ENCODE data around the gene ACRBP. TPM values are rescaled to one million over a fixed set of nuclear protein-coding genes. Genes with fewer than 3 reads are reported as not detected.

ACRBP gene
- total RNA-seq, 1 donor from 2014 or later: 0.75 TPM

DNA sequence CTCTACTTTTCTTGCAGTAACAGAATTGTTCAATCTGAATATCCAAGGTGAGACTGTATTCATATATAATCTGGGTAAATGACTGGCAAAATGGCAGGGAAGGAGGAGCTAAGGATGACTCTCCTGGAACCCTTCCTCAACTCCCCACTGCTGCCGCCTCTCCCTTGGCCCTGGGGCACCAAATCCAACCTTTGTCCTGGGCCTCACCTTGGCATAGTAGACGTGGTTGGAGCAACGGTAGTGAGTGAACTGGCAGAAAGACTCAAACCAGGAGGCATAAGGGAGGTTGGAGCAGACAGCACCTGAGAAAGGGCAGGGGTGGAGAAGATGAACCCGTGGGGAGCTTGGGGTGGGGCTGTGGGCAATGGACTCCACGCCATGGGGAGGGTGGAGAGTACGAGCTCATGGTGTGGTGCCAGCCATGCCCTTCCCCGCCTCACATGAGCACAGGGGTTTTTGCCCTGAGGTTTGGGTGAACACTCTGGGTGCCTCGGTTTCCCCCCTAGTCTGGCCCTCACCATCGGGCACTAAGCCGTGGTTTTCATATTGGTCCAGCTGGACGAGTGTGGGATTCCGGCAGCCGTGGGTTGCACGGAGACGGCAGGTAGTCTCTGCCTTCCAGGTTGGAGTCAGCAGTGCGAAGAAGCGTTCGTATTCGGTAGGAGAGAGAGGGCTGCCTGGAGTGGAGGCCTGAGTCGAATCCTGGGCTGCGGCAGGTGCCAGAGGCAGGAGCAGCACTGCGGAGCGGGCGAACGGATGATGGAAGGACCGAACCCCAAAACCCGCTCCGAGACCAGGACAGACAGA lies 753 bp downstream of the ACRBP start:
- Histone ChIP-seq H3K36me3 (ENCODE audit: control insufficient read depth, insufficient read depth, low read length) (no peaks in the 10 kb centered on the region), H3K4me3 (ENCODE audit: low read depth, low read length) (peak overlapping the region; percentile 35), H3K27me3 (ENCODE audit: control insufficient read depth, insufficient read depth, low read length) (no peaks in the 10 kb centered on the region)
- TF ChIP-seq, protein P1, sequence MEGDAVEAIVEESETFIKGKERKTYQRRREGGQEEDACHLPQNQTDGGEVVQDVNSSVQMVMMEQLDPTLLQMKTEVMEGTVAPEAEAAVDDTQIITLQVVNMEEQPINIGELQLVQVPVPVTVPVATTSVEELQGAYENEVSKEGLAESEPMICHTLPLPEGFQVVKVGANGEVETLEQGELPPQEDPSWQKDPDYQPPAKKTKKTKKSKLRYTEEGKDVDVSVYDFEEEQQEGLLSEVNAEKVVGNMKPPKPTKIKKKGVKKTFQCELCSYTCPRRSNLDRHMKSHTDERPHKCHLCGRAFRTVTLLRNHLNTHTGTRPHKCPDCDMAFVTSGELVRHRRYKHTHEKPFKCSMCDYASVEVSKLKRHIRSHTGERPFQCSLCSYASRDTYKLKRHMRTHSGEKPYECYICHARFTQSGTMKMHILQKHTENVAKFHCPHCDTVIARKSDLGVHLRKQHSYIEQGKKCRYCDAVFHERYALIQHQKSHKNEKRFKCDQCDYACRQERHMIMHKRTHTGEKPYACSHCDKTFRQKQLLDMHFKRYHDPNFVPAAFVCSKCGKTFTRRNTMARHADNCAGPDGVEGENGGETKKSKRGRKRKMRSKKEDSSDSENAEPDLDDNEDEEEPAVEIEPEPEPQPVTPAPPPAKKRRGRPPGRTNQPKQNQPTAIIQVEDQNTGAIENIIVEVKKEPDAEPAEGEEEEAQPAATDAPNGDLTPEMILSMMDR (IDR thresholded peaks at IDR 0.05; ENCODE audit: insufficient read depth, low read length, poor library complexity, severe bottlenecking): no peak
- DNase-seq (ENCODE audit: low read depth): no peak

GRCh38 chr12:6644903-6645302 lies 2.3 kb downstream of the ACRBP start:
- Histone ChIP-seq H3K27me3 (ENCODE audit: control insufficient read depth, insufficient read depth, low read length) (no peaks in the 10 kb centered on the region), H3K36me3 (ENCODE audit: control insufficient read depth, insufficient read depth, low read length) (no peaks in the 10 kb centered on the region), H3K4me3 (ENCODE audit: low read depth, low read length) (no peak overlapping the region)
- DNase-seq (ENCODE audit: low read depth): no peak
- TF ChIP-seq, protein P1 (IDR thresholded peaks at IDR 0.05; ENCODE audit: insufficient read depth, low read length, poor library complexity, severe bottlenecking): no peak

- no peak overlapping the region for H3K4me3 ChIP-seq (ENCODE audit: low read depth, low read length)
- DNase-seq (ENCODE audit: low read depth): no peak
- H3K27me3 ChIP-seq (ENCODE audit: control insufficient read depth, insufficient read depth, low read length): no peaks in the 10 kb centered on the region
- H3K36me3 ChIP-seq (ENCODE audit: control insufficient read depth, insufficient read depth, low read length): no peaks in the 10 kb centered on the region
- TF ChIP-seq, protein P1 (IDR thresholded peaks at IDR 0.05; ENCODE audit: insufficient read depth, low read length, poor library complexity, severe bottlenecking): no peak
Observed at GRCh38 chr12:6644257-6644596, 3.0 kb downstream of the ACRBP start.

GRCh38 chr12:6643569-6644256 lies 3.5 kb downstream of the ACRBP start:
- TF ChIP-seq, protein P1 (IDR thresholded peaks at IDR 0.05; ENCODE audit: insufficient read depth, low read length, poor library complexity, severe bottlenecking): no peak

GRCh38 chr12:6641131-6641530 lies 6.1 kb downstream of the ACRBP start:
- Histone ChIP-seq H3K27me3 (ENCODE audit: control insufficient read depth, insufficient read depth, low read length) (no peaks in the 10 kb centered on the region), H3K36me3 (ENCODE audit: control insufficient read depth, insufficient read depth, low read length) (no peaks in the 10 kb centered on the region), H3K4me3 (ENCODE audit: low read depth, low read length) (no peak overlapping the region)
- TF ChIP-seq, protein P1 (IDR thresholded peaks at IDR 0.05; ENCODE audit: insufficient read depth, low read length, poor library complexity, severe bottlenecking): no peak
- DNase-seq (ENCODE audit: low read depth): no peak

More at GRCh38 chr12:6643569-6644256, 3.5 kb downstream of the ACRBP start:
- H3K4me3 ChIP-seq (ENCODE audit: low read depth, low read length): no peak overlapping the region
- H3K27me3 ChIP-seq (ENCODE audit: control insufficient read depth, insufficient read depth, low read length): no peaks in the 10 kb centered on the region
- no peaks in the 10 kb centered on the region for H3K36me3 ChIP-seq (ENCODE audit: control insufficient read depth, insufficient read depth, low read length)
- no peak for DNase-seq (ENCODE audit: low read depth)

All from kidney epithelial cell (primary cell).